ENCODE data around the gene ZNF577. TPM values are rescaled to one million over a fixed set of nuclear protein-coding genes. Genes with fewer than 3 reads are reported as not detected.

Gene ZNF577
- polyA plus RNA-seq, 3 donors: 40.9 to 59.4 (median 43.7) TPM

DNA sequence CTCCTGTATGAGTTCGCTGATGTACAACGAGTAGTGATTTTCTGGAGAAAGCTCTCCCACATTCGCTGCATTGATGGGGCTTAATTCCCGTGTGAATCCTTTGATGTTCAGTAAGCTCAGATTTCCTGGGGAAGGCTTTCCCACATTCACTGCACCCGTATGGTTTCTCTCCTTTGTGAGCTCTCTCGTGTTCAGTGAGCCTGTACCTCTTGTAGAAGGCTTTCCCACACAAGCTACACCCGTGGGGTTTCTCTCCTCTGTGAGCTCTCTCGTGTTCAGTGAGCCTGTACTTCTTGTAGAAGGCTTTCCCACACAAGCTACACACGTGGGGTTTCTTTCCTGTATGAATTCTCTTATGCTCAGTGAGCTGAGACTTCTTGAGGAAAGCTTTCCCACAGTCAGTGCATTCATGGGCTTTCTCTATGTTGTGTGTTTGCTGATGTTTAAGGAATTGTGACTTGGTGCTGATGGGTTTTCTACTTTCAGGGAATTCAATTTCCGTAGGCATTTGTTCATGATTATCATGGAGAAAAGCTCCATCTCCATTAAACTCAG lies 3.5 kb upstream of the ZNF577 start:
- no peak for DNase-seq

GRCh38 chr19:51889934-51890333 lies 2.2 kb upstream of the ZNF577 start:
- DNase-seq: no peak

DNA sequence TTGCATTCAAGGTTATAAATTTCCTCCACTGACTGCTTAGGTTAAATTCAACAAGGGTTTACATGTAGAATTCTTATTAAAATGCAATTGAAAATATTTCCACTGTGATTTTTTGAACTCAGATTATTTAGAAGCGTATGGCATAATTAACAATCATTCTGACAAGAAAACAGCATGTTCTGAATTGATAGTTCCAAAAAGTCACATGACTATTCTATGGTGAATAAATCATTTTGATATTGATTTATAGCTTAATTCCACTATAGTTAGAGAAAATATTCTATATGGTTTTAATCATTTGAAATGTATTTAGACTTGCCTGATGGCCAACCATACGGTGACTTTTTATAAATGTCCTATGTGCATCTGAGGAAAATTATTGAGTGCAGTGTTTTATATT lies 3.0 kb downstream of the ZNF577 start:
- no peak for DNase-seq

DNA sequence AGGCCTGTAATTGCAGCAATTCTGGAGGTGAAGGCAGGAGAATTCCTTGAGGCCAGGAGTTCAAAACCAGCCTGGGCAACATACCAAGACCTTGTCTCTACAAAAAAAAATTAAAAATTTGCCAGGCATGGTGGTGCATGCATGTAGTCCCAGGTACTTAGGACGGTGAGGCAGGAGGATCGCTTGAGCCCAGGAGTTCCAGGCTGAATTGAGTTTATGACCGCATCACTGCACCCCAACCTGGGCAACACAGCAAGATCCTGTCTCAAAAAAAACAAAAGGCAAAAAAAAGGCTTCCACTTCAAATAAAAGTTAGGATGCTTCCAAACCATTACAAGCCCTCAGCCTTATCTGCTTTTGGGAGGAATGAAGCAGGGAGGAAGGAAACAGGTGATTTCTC lies 5.2 kb downstream of the ZNF577 start:
- DNase-seq: no peak

DNA sequence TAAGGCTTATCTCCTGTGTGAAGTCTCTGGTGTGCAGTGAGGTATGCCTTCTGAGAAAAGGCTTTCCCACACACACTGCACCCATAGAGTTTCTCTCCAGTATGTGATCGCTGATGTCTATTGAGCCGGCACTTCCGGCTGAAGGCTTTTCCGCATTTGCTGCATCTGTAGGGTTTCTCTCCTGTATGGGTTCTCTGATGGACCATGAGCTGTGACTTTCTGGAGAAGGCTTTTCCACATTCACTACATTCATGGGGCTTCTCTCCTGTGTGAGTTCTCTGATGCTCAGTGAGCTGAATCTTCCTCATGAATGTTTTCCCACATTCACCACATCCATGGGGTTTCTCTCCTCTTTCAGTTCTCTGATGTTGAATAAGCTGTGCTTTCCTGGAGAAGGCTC lies 14.7 kb downstream of the ZNF577 start:
- DNase-seq: no peak

GRCh38 chr19:51861870-51862622 lies 25.7 kb downstream of the ZNF577 start:
- no peak for DNase-seq

DNA sequence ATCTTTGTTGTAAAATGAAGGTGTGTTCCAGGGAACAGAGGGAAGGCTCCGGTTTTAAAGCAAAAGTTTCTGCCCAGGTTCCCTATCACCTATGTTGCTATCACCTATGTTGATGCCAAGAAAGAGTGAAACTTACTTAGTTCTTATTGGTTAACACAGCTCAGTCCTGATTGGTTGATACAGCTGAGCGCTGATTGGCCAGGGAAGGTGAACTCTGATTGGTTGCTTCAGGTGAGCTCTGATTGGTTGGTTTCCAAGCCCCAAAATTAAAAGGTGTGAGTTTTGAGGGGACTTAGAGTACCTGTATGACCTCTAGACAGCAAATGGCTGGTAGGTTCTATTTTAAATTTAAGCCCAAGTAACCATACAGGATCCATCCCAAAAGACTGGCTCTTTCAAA lies 50.6 kb downstream of the ZNF577 start:
- no peak for DNase-seq

- DNase-seq: no peak
These were observed 57.5 kb downstream of the ZNF577 start for GRCh38 chr19:51830274-51830673.

GRCh38 chr19:51824281-51825005 lies 63.3 kb downstream of the ZNF577 start:
- DNase-seq: no peak

DNA sequence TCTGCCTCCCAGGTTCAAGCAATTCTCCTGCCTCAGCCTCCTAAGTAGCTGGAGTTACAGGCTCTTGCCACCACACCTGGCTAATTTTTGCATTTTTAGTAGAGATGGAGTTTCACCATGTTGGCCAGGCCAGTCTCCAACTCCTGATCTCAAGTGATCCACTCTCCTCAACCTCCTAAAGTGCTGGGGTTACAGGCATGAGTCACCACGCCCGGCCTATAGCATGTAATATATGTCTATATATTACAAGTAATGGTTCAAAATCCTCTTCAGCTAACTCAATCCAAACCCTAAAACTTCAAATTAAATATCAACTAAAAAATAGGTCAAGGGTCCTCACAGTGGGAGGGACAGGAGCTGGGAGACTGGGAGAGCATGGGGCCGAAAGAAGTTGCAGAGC lies 64.8 kb downstream of the ZNF577 start:
- no peak for DNase-seq

DNA sequence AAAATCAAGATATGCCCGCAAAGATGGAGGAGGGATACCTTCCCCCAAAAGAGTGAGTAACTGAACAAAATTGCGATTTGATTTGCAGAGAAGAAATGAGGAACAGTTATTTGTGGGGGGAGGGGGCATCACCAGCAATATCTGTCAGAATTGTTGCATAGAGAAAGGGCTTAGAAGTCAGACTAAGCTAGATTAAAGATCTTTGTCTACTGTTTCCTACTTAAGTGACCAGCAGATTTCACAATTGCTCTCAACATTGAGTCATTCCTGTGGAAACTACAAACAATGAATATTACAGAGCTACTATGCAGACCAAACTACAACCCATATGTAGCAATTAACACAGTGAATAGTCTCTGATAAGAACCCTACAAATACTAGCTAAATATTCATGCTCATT lies 65.4 kb downstream of the ZNF577 start:
- no peak for DNase-seq

GRCh38 chr19:51821921-51822320 lies 65.8 kb downstream of the ZNF577 start:
- no peak for DNase-seq

DNA sequence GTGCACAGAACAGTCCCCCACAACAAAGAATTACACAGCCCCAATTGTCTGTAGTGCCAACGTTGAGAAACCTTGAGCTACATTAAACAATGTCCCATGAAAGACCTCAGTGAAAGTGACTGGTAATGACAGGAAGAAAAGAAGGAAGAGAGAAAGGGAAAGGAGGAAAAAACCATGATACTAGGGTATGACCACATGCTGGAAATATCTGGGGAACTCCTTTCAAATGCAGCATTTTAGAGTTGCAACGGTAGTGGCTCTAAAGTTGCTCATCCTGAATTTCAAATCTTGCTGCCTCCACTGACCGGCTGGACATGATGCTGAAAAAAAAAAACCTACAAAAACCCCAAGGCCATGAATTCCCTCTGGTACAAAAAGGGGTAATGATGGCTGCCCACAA lies 66.3 kb downstream of the ZNF577 start:
- no peak for DNase-seq

Other genes with a start within 250 kb of the ZNF577 start
- gene SIGLEC14, start 241.1 kb downstream of the ZNF577 start, polyA plus RNA-seq (ENCODE audit: insufficient read length in 3 of 3): under 1 TPM; 0.25 to 0.92 (median 0.54) TPM
- gene SPACA6, start 194.6 kb downstream of the ZNF577 start, polyA plus RNA-seq (ENCODE audit: insufficient read length in 3 of 3): 10 to 100 TPM; 16.4 to 27.6 (median 24.1) TPM
- gene HAS1, start 164.0 kb downstream of the ZNF577 start, polyA plus RNA-seq (ENCODE audit: insufficient read length in 3 of 3): under 1 TPM in 2 of 3 donors, not detected in 1; 0.13 TPM
- gene FPR1, start 136.1 kb downstream of the ZNF577 start, polyA plus RNA-seq (ENCODE audit: insufficient read length in 3 of 3): 1 to 10 TPM in 2 of 3 donors, under 1 TPM in 1; 0.88 to 1.5 (median 1.3) TPM
- under 1 TPM in 2 of 3 donors, not detected in 1; 0.15 to 0.19 TPM for gene FPR2, start 126.8 kb downstream of the ZNF577 start, polyA plus RNA-seq (ENCODE audit: insufficient read length in 3 of 3)
- under 1 TPM; 0.21 to 0.46 (median 0.23) TPM for gene FPR3, start 92.8 kb downstream of the ZNF577 start, polyA plus RNA-seq (ENCODE audit: insufficient read length in 3 of 3)
- gene ZNF649, start 17.1 kb upstream of the ZNF577 start, polyA plus RNA-seq (ENCODE audit: insufficient read length in 3 of 3): 10 to 100 TPM; 27.0 to 30.1 (median 29.8) TPM
- 10 to 100 TPM; 12.7 to 15.1 (median 13.7) TPM for gene ZNF613, start 39.5 kb upstream of the ZNF577 start, polyA plus RNA-seq (ENCODE audit: insufficient read length in 3 of 3)
- 10 to 100 TPM; 17.4 to 23.1 (median 18.4) TPM for gene ZNF350, start 98.9 kb upstream of the ZNF577 start, polyA plus RNA-seq (ENCODE audit: insufficient read length in 3 of 3)
- 10 to 100 TPM; 15.5 to 21.5 (median 18.3) TPM for gene ZNF615, start 120.3 kb upstream of the ZNF577 start, polyA plus RNA-seq (ENCODE audit: insufficient read length in 3 of 3)
- 10 to 100 TPM; 15.9 to 19.0 (median 17.6) TPM for gene ZNF614, start 140.4 kb upstream of the ZNF577 start, polyA plus RNA-seq (ENCODE audit: insufficient read length in 3 of 3)
- gene ZNF432, start 160.9 kb upstream of the ZNF577 start, polyA plus RNA-seq (ENCODE audit: insufficient read length in 3 of 3): 10 to 100 TPM; 20.0 to 27.8 (median 24.1) TPM
- 10 to 100 TPM; 14.0 to 27.7 (median 23.6) TPM for gene ZNF841, start 207.8 kb upstream of the ZNF577 start, polyA plus RNA-seq (ENCODE audit: insufficient read length in 3 of 3)